SK-N-SH (cell line): Measurements from ENCODE around the gene TMEM38A. TPM values are rescaled to one million over a fixed set of nuclear protein-coding genes. Genes with fewer than 3 reads are reported as not detected.
"Not testable (repeated sequence)": the region's sequence is repeated elsewhere in the genome, so short reads cannot be mapped to it uniquely, and the experiment has no call there.

Experiments
- CTCF ChIA-PET: fragments of 300-600, 350-600 bp; formaldehyde crosslinking; extraction: SDS; loops from one replicate; lab custom pipeline; 2021; lab: Yijun Ruan, JAX
- POLR2A ChIA-PET: fragments of 350-600 bp; sonication (Branson Sonifier 250); formaldehyde crosslinking; extraction: SDS; loops from one replicate; lab custom pipeline; 2020; ENCODE audit warnings: antibody characterized with exemption, inconsistent platforms; lab: Yijun Ruan, JAX
- DNase-seq: peaks from one replicate; pipeline ENCODE4 v3.0.0; 2012
- H2AFZ ChIP-seq: fragments of 200-600 bp; sonication (generic); 2 replicates; pipeline ENCODE4 v1.8.1; 2016; ENCODE audit warnings: antibody characterized with exemption, mild to moderate bottlenecking, low read depth
- H3F3A ChIP-seq: fragments of 200-600 bp; sonication (generic); replicated peaks from 2 replicates; pipeline ENCODE3; 2016; ENCODE audit warnings: antibody characterized with exemption, mild to moderate bottlenecking; ENCODE audit not compliant: insufficient read depth
- H3K27ac ChIP-seq, 2 experiments: fragments of 200-500 bp in 1 of 2; fragments of 200-600 bp in 1 of 2; sonication (Bioruptor generic) in 1 of 2; sonication (generic), shearing (Covaris generic) in 1 of 2; 2 replicates each; pipeline versions ENCODE4 v1.5.1 to v1.6.1; 2014 to 2016; ENCODE audit warnings: low read depth in 2 of 2, inconsistent platforms in 1 of 2, low read length in 1 of 2, mild to moderate bottlenecking in 1 of 2, mixed read lengths in 1 of 2
- H3K27me3 ChIP-seq: fragments of 200-600 bp; sonication (generic), shearing (Covaris generic); 2 replicates; pipeline ENCODE4 v1.6.1; 2016; ENCODE audit warnings: mixed run types; ENCODE audit not compliant: insufficient read depth
- H3K36me3 ChIP-seq, 2 experiments: fragments of 200-500 bp in 1 of 2; fragments of 200-600 bp in 1 of 2; sonication (Bioruptor generic) in 1 of 2; sonication (generic) in 1 of 2; replicated peaks in 1 of 2; 2 replicates each; pipeline versions ENCODE3 to v1.5.1; 2014 to 2016; ENCODE audit warnings: low read length in 1 of 2, mild to moderate bottlenecking in 1 of 2; ENCODE audit not compliant: insufficient read depth in 2 of 2, control insufficient read depth in 1 of 2
- H3K4me1 ChIP-seq, 2 experiments: fragments of 200-500 bp in 1 of 2; fragments of 200-600 bp in 1 of 2; sonication (Bioruptor generic) in 1 of 2; sonication (generic), shearing (Covaris generic) in 1 of 2; 2 replicates each; pipeline versions ENCODE4 v1.5.1 to v1.6.1; 2014 to 2016; ENCODE audit warnings: low read depth in 1 of 2, low read length in 1 of 2, mixed run types in 1 of 2; ENCODE audit not compliant: insufficient read depth in 2 of 2, control insufficient read depth in 1 of 2
- H3K4me2 ChIP-seq: fragments of 200-600 bp; sonication (generic), shearing (Covaris generic); 2 replicates; pipeline ENCODE4 v1.6.1; 2017; ENCODE audit warnings: mixed run types
- H3K4me3 ChIP-seq, 2 experiments: fragments of 200-500 bp in 1 of 2; fragments of 200-600 bp in 1 of 2; sonication (Bioruptor generic) in 1 of 2; sonication (generic), shearing (Covaris generic) in 1 of 2; 2 replicates each; pipeline versions ENCODE4 v1.5.1 to v1.8.1; 2014 to 2016; ENCODE audit warnings: low read depth in 2 of 2, inconsistent platforms in 1 of 2, low read length in 1 of 2, mild to moderate bottlenecking in 1 of 2, mixed read lengths in 1 of 2, moderate library complexity in 1 of 2
- H3K79me2 ChIP-seq: fragments of 200-600 bp; sonication (generic); 2 replicates; pipeline ENCODE4 v1.8.1; 2017; ENCODE audit warnings: mild to moderate bottlenecking; ENCODE audit not compliant: insufficient read depth
- H3K9ac ChIP-seq: fragments of 200-600 bp; sonication (generic); 2 replicates; pipeline ENCODE4 v1.6.1; 2017; ENCODE audit warnings: mixed run types
- H3K9me2 ChIP-seq: fragments of 200-600 bp; sonication (generic); 2 replicates; pipeline ENCODE4 v1.6.1; 2017; ENCODE audit warnings: mixed run types
- H3K9me3 ChIP-seq: fragments of 200-600 bp; sonication (generic); 2 replicates; pipeline ENCODE4 v1.6.1; 2017; ENCODE audit warnings: mixed run types, mild to moderate bottlenecking, moderate library complexity
- H4K20me1 ChIP-seq: fragments of 200-600 bp; sonication (generic); 2 replicates; pipeline ENCODE4 v1.6.1; 2017; ENCODE audit warnings: mild to moderate bottlenecking, mixed run types; ENCODE audit not compliant: insufficient read depth
- CHD2 ChIP-seq: fragments of 150-350 bp; IDR thresholded peaks from 2 replicates; pipeline ENCODE4 v1.6.1; 2018; ENCODE audit warnings: low read length; ENCODE audit not compliant: partially characterized antibody
- ELF1 ChIP-seq: IDR thresholded peaks from 2 replicates; pipeline ENCODE4 v1.4.0; 2012
- EZH2phosphoT487 ChIP-seq: fragments of 200-600 bp; sonication (generic); IDR thresholded peaks from 2 replicates; pipeline ENCODE4 v1.6.1; 2017; ENCODE audit warnings: low read depth, mixed run types, mild to moderate bottlenecking, antibody characterized with exemption, moderate library complexity, borderline replicate concordance
- FOXM1 ChIP-seq: IDR thresholded peaks from 2 replicates; pipeline ENCODE4 v1.4.0; 2012; ENCODE audit warnings: low read depth, mild to moderate bottlenecking
- GATA2 ChIP-seq: sonication (generic); formaldehyde crosslinking; IDR thresholded peaks from 2 replicates; pipeline ENCODE4 v1.5.0; 2020; ENCODE audit warnings: mild to moderate bottlenecking, missing genetic modification reagents
- JUND ChIP-seq: IDR thresholded peaks from 2 replicates; pipeline ENCODE4 v1.4.0; 2012
- MAX ChIP-seq: IDR thresholded peaks from 2 replicates; pipeline ENCODE4 v1.4.0; 2012; ENCODE audit warnings: low read depth
- MEF2A ChIP-seq: IDR thresholded peaks from 2 replicates; pipeline ENCODE4 v1.4.0; 2012; ENCODE audit warnings: low read depth, borderline replicate concordance
- PBX3 ChIP-seq: IDR thresholded peaks from 2 replicates; pipeline ENCODE4; 2012
- POLR2AphosphoS5 ChIP-seq: IDR thresholded peaks from 2 replicates; pipeline ENCODE4 v1.6.1; 2012; ENCODE audit warnings: low read depth, low read length
- RAD21 ChIP-seq: IDR thresholded peaks from 2 replicates; pipeline ENCODE4 v1.6.1; 2012; ENCODE audit warnings: mild to moderate bottlenecking, low read length
- REST ChIP-seq: IDR thresholded peaks from 2 replicates; pipeline ENCODE4 v1.6.1; 2012; ENCODE audit warnings: mild to moderate bottlenecking, low read depth, low read length, moderate library complexity
- RFX5 ChIP-seq: IDR thresholded peaks from 2 replicates; pipeline ENCODE4 v1.6.1; 2012; ENCODE audit warnings: mild to moderate bottlenecking, improper control_type of control experiment, low read length
- SIN3A ChIP-seq: IDR thresholded peaks from 2 replicates; pipeline ENCODE4 v1.6.1; 2012; ENCODE audit warnings: low read depth, mild to moderate bottlenecking, low read length, moderate library complexity, borderline replicate concordance
- SMC3 ChIP-seq: IDR thresholded peaks from 2 replicates; pipeline ENCODE4 v1.6.1; 2012; ENCODE audit warnings: low read depth, low read length, improper control_type of control experiment
- TAF1 ChIP-seq: IDR thresholded peaks from 2 replicates; pipeline ENCODE4 v1.6.1; 2012; ENCODE audit warnings: low read depth, mild to moderate bottlenecking, low read length, moderate library complexity, borderline replicate concordance
- ZBTB33 ChIP-seq: IDR thresholded peaks from 2 replicates; pipeline ENCODE4 v1.4.0; 2012; ENCODE audit warnings: low read depth, borderline replicate concordance
- WGBS: methylation state at CpG from one replicate; pipeline ENCODE4 v1.1.6; 2017; ENCODE audit warnings: low lambda C conversion rate; 5-methylcytosine and 5-hydroxymethylcytosine counted together
- polyA plus RNA-seq, 3 experiments: library from polyadenylated mRNA; depleted of rRNA; stranded (reverse); fragments of >200 nt; gene quantifications; 2 replicates each; pipeline ENCODE4 v1.2.3, GENCODE V29; 2012

The TMEM38A gene
- polyA plus RNA-seq, 1 of the 3 experiments (the other 2 are of a cell fraction): 3.3 TPM

GRCh38 chr19:16722591-16722990, 61.7 kb downstream of the TMEM38A start:
- H3K9me3 ChIP-seq: no peaks in the 10 kb centered on the region
- H3K4me2 ChIP-seq: no peak overlapping the region
- no peaks in the 10 kb centered on the region for H3K9me2 ChIP-seq
- H3K4me1 ChIP-seq: peaks cover 0 to 4% of the 10 kb centered on the region in 2 experiments; a peak in 1 of 4 replicates
- 25% methylated on average over 3 of the region's 3 CpGs for WGBS
- POLR2A ChIA-PET: no interaction called here
- no peak for TF ChIP-seq MAX
- TF ChIP-seq RFX5: no peak
- no peak for TF ChIP-seq GATA2
- TF ChIP-seq POLR2AphosphoS5: no peak
- TF ChIP-seq SMC3: no peak
- no peak for TF ChIP-seq TAF1
- no peak overlapping the region for H2AFZ ChIP-seq
- H3K27ac ChIP-seq: no peak overlapping the region
- no peak for DNase-seq
- H3F3A ChIP-seq: peaks cover 6% of the 10 kb centered on the region
- H3K27me3 ChIP-seq: no peaks in the 10 kb centered on the region
- CTCF ChIA-PET: interaction anchor here (2.1 kb wide), 1 partner anchor 8 kb away, joined by 13 read pairs; no protein-coding TSS in a partner anchor
- H3K9ac ChIP-seq: no peak overlapping the region
- no peaks in the 10 kb centered on the region for H4K20me1 ChIP-seq
- H3K4me3 ChIP-seq: no peak overlapping the region
- H3K36me3 ChIP-seq: no peaks in the 10 kb centered on the region
- no peaks in the 10 kb centered on the region for H3K79me2 ChIP-seq

GRCh38 chr19:16726916-16727315, 66.0 kb downstream of the TMEM38A start:
- no peaks in the 10 kb centered on the region for H4K20me1 ChIP-seq
- H3K36me3 ChIP-seq: no peaks in the 10 kb centered on the region
- no peaks in the 10 kb centered on the region for H3K79me2 ChIP-seq
- H3K9me2 ChIP-seq: no peaks in the 10 kb centered on the region
- H3K27me3 ChIP-seq: no peaks in the 10 kb centered on the region
- ChIA-PET POLR2A (no interaction called here), CTCF (no interaction called here)
- TF ChIP-seq RAD21 (no peak), SIN3A (no peak), FOXM1 (no peak), MEF2A (no peak), CHD2 (no peak), ELF1 (no peak), PBX3 (no peak), MAX (no peak), ZBTB33 (no peak), TAF1 (no peak), EZH2phosphoT487 (no peak), REST (no peak), SMC3 (no peak), JUND (no peak), GATA2 (no peak)
- no peak overlapping the region for H3K4me2 ChIP-seq
- H2AFZ ChIP-seq: no peak overlapping the region
- H3K9me3 ChIP-seq: no peaks in the 10 kb centered on the region
- H3K9ac ChIP-seq: no peak overlapping the region
- H3K4me3 ChIP-seq: no peak overlapping the region
- DNase-seq: no peak
- no peaks in the 10 kb centered on the region for H3K4me1 ChIP-seq
- H3K27ac ChIP-seq: no peak overlapping the region
- H3F3A ChIP-seq: no peaks in the 10 kb centered on the region
- WGBS: 60% methylated on average over 4 of the region's 11 CpGs

- H3K36me3 ChIP-seq, H3K27me3 ChIP-seq, H3K9me2 ChIP-seq, H3K79me2 ChIP-seq, H2AFZ ChIP-seq, DNase-seq, POLR2A ChIA-PET, H3K4me3 ChIP-seq, H3F3A ChIP-seq, H3K9me3 ChIP-seq, H3K4me1 ChIP-seq, H3K9ac ChIP-seq, H3K27ac ChIP-seq, H3K4me2 ChIP-seq, H4K20me1 ChIP-seq: not testable (repeated sequence)
- WGBS: 50% methylated on average over 4 of the region's 4 CpGs
- CTCF ChIA-PET: interaction anchor here (0.7 kb wide), 1 partner anchor 21 kb away, joined by 3 read pairs; no protein-coding TSS in a partner anchor
Measured at GRCh38 chr19:16735650-16736266, 74.8 kb downstream of the TMEM38A start.
